GM12891 (cell line): Measurements from ENCODE around the gene RALGAPB.

Experiments
- POLR2A ChIP-seq: IDR thresholded peaks from 2 replicates; pipeline ENCODE4 v1.6.1; 2011; ENCODE audit warnings: low read depth, low read length, control low read depth
- POLR2AphosphoS5 ChIP-seq: IDR thresholded peaks from 2 replicates; pipeline ENCODE4 v1.6.1; 2011; ENCODE audit warnings: low read depth, low read length, control low read depth
- SPI1 ChIP-seq: IDR thresholded peaks from 2 replicates; pipeline ENCODE4 v1.6.1; 2011; ENCODE audit warnings: low read depth, low read length, control low read depth
- TAF1 ChIP-seq: IDR thresholded peaks from 2 replicates; pipeline ENCODE4 v1.6.1; 2011; ENCODE audit warnings: low read depth, low read length, control low read depth

- TF ChIP-seq POLR2A (peak; percentile 85), POLR2AphosphoS5 (peak; percentile 85), SPI1 (peak; percentile 24; the same call in 1 of the 2 replicates), TAF1 (peak; percentile 77; the same call in 1 of the 2 replicates)
These were observed at the start of gene RALGAPB for GRCh38 chr20:38472513-38473366.
